Esophagus (tissue), 2 donors: Measurements from ENCODE around the gene KCNRG. TPM values are rescaled to one million over a fixed set of nuclear protein-coding genes. Genes with fewer than 3 reads are reported as not detected.
"Not testable (repeated sequence)": the region's sequence is repeated elsewhere in the genome, so short reads cannot be mapped to it uniquely, and the experiment has no call there.

ENCODE experiments used
- H3K27ac ChIP-seq, 2 donors: one replicate each; pipeline ENCODE4 v1.5.1; 2013; ENCODE audit warnings: low read depth in 2 of 2, mild to moderate bottlenecking in 2 of 2, inconsistent platforms in 1 of 2, low read length in 1 of 2, moderate library complexity in 1 of 2
- H3K27me3 ChIP-seq, 2 donors: one replicate each; pipeline ENCODE4 v1.6.1; 2013; ENCODE audit warnings: low read length in 2 of 2, control low read depth in 1 of 2, mild to moderate bottlenecking in 1 of 2; ENCODE audit not compliant: insufficient read depth in 2 of 2, control insufficient read depth in 1 of 2
- H3K36me3 ChIP-seq, 2 donors: one replicate each; pipeline ENCODE4 v1.6.1; 2013; ENCODE audit warnings: low read length in 1 of 2; ENCODE audit not compliant: control insufficient read depth in 2 of 2, insufficient read depth in 2 of 2
- H3K4me1 ChIP-seq, 2 donors: one replicate each; pipeline ENCODE4 v1.6.1; 2013; ENCODE audit warnings: low read length in 1 of 2; ENCODE audit not compliant: control insufficient read depth in 2 of 2, insufficient read depth in 2 of 2
- H3K4me3 ChIP-seq, 2 donors: one replicate each; pipeline ENCODE4 v1.5.1; 2013; ENCODE audit warnings: low read length in 2 of 2, mild to moderate bottlenecking in 2 of 2, low read depth in 1 of 2, moderate library complexity in 1 of 2
- H3K9me3 ChIP-seq, 2 donors: one replicate each; pipeline ENCODE4 v1.6.1; 2013; ENCODE audit warnings: mild to moderate bottlenecking in 2 of 2, low read depth in 1 of 2, low read length in 1 of 2, moderate library complexity in 1 of 2; ENCODE audit not compliant: control insufficient read depth in 2 of 2, insufficient read depth in 1 of 2
- WGBS, 2 donors: extraction: QIAGEN DNeasy Blood & Tissue Kit; methylation state at CpG; one replicate each; pipeline ENCODE4 v1.1.7; 2013; 5-methylcytosine and 5-hydroxymethylcytosine counted together
- polyA plus RNA-seq, 2 donors: library from polyadenylated mRNA; stranded (reverse); fragments of 200-250 nt; gene quantifications; one replicate each; pipeline ENCODE4 v1.2.3, GENCODE V29; 2013
- donor health status: healthy with polysubstance abuse.
- donor health status: Bipolar disorder and iron deficiency.

The KCNRG gene
- polyA plus RNA-seq, 2 donors, result 0.59 to 0.79 TPM

DNA sequence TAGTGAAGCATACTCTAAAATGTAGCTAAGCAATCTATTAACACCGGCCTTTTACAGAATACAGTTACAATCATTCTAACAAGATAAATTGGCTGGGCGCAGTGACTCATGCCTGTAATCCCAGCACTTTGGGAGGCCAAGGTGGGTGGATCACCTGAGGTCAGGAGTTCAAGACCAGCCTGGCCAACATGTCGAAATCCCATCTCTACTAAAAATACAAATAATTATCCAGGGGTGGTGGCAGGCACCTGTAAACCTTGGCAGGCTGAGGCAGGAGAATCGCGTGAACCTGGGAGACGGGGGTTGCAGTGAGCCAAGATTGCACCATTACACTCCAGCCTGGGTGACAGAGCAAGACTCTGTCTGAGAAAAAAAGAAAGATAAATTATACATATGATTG, 24.6 kb upstream of the KCNRG start:
- H3K4me1 ChIP-seq, H3K27ac ChIP-seq, H3K36me3 ChIP-seq, H3K27me3 ChIP-seq, H3K9me3 ChIP-seq, H3K4me3 ChIP-seq: not testable (repeated sequence)
- WGBS, 2 donors, result 61 to 70% methylated on average over 6 of the region's 6 CpGs

DNA sequence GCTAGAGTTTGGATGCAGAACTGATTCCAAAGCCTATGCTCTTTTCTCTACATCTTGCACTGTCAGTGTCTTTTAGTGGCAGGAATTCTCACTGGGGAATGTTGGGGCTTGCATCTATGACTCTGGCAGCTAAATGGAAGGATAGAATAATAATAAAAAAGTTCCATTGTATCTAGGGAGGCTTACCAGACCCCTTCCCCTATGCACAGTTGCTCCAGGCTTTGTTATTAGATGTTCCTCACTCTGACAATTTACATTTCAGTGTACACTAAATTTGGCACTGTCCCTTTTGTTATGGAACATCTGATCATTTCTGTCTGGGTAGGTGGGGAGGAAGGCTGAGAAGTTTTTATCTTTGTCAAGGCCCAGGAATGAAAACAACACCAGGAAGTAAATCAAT, 22.1 kb upstream of the KCNRG start:
- Histone ChIP-seq H3K9me3 (no peaks in the 10 kb centered on the region), H3K27me3 (no peaks in the 10 kb centered on the region), H3K27ac (no peak overlapping the region), H3K36me3 (no peaks in the 10 kb centered on the region), H3K4me3 (no peak overlapping the region), H3K4me1 (no peaks in the 10 kb centered on the region)

DNA sequence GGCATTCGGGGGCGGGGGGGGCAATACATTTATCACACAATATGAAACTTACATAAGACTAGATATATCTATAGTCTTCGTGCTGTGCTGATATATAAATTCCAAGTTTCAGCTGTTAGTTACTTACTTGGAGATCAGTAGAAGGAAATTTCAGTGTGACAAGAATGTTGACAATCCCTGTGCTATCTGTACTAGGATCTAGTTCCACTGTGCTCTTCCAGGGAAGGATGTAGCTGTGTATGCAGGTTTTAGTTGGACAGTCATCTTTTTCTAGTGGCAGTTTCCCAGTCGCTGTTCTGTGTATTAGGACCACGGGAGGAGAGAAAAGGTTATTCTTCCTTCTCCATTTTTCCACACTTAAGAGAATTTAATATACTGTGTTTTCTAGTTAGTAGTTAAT, 21.6 kb upstream of the KCNRG start:
- Histone ChIP-seq H3K9me3 (no peaks in the 10 kb centered on the region), H3K27ac (no peak overlapping the region), H3K4me1 (no peaks in the 10 kb centered on the region), H3K36me3 (no peaks in the 10 kb centered on the region), H3K4me3 (no peak overlapping the region), H3K27me3 (no peaks in the 10 kb centered on the region)
- 83 to 87% methylated on average over 5 of the region's 5 CpGs for WGBS, 2 donors

DNA sequence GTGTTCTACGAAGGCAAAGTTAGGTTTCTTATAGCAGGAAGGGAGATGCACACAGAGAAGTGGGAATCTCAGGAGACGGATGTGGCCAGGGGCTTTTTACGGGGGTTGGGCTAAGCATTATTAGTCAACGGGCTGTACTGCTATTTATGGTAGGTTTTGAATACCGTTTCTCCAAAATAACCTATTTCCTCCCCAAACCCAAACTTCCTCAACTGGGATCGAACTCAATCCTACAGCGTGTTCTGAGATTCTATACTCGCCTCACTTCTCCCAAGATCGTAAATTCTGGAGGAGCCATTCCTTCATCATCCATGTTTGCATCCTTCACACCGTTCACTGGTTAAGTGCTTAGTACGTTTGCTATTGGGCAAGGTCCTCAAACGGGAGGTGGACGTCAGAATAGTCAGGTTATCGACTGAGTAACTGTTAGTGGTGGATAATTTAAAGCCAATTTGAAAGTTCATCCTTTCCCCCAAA, 19.6 kb upstream of the KCNRG start:
- Histone ChIP-seq H3K27ac (peak overlapping the region; percentile 6 to 98), H3K9me3 (no peaks in the 10 kb centered on the region), H3K36me3 (no peaks in the 10 kb centered on the region), H3K27me3 (no peaks in the 10 kb centered on the region), H3K4me3 (peak overlapping the region; percentile 83 to 85), H3K4me1 (no peaks in the 10 kb centered on the region)
- 42 to 44% methylated on average over 14 of the region's 14 CpGs for WGBS, 2 donors

DNA sequence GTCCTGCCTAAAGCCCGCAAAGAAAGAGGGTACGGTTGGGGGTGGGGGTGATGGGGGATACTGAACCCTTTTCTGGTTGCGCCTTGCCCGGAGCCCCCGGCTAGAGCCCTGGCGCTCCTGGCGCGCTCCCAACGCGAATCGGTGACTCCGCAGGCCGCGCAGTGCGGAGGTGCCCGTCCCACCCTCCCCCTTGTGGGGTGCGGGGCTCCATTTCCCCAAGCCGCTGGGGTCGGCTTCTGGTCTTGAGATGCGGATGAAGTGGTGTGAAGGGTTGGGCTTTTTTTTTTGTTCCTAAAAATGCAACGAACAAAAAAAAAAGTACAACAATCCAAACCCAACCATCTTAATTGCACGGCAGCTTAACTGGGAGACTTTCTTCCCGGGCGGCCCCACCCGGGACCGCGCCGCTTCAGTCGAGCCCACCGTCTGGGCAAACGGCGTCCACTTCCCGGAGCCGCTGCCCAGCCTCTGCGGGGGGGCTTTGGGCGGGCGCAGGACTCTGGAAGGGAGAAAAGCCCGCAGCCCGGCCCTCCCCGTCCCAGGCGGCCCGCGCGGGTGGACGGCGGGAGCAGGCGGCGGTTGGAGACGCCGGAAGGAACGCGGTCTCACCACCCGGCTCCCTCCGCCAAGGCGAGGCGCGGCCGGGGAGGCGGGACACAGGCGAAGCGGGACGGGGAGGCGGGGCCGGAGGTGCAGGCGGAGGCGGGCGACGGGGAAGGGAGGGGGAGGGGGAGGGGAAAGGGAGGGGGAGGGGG, 18.9 kb upstream of the KCNRG start:
- Histone ChIP-seq H3K27me3 (no peaks in the 10 kb centered on the region), H3K27ac (peak overlapping the region; percentile 96 to 98), H3K9me3 (no peaks in the 10 kb centered on the region), H3K4me1 (no peaks in the 10 kb centered on the region), H3K4me3 (peak overlapping the region; percentile 83 to 85), H3K36me3 (no peaks in the 10 kb centered on the region)
- WGBS, 2 donors, result 0 to 1% methylated on average over 40 to 65 of the region's 68 CpGs

DNA sequence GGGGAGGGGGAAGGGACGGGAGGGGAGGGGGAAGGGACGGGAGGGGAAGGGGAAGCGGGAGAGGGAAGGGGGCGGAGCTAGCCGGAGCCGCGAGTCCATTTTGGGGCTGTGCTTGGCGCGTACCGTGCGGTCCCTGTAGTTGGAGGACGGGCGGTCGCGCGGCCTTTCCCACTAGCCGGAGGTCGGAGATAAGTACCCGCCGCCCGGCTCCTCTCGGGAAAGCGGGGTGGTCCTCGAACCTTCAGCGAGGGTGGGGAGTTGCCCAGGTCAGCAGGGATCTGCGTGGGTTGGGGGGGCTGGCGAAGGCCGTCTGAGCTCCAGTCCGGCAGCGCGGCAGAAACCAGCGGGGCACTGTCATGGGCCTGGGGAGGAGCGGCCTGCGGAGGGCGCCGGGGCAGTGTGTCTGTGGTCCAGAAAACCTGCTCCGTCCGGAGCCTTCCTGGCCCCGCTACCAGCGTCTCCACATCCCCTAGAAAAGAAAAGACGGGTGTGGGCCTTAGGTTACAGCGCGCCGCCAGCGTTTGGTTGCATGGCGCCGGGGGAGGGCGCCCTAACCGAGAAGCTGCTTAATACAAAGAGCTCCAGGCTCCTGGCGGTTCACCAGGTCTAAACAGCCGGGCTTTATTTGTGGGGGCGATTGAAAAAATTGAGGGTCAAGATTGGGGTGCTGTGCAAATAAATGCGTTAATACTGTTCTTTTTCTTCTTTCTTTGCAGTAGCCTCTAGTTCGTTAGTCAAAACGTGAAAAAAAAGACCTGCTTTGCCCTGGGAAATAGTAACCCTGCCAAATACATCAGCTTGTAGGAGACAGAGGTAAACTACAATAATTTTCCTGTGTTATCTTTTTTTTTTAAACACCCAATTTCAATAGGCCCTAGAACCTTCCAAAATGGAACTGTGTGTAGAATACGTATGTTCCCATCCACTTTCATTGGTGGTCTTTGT, 18.0 kb upstream of the KCNRG start, which contains the start of gene TRIM13:
Gene TRIM13 (plus strand): TSS at position 92 of the 945 bp plus-strand sequence. CDS start 14,899 bp downstream, outside the sequence.
- 0 to 1% methylated on average over 43 to 54 of the region's 56 CpGs for whole genome bisulfite sequencing, 2 donors
- Histone ChIP-seq H3K9me3 (no peaks in the 10 kb centered on the region), H3K4me1 (no peaks in the 10 kb centered on the region), H3K36me3 (no peaks in the 10 kb centered on the region), H3K27ac (peak within 1 kb of the TSS; percentile 96 to 100), H3K27me3 (no peaks in the 10 kb centered on the region), H3K4me3 (peak within 1 kb of the TSS; percentile 83 to 97)

DNA sequence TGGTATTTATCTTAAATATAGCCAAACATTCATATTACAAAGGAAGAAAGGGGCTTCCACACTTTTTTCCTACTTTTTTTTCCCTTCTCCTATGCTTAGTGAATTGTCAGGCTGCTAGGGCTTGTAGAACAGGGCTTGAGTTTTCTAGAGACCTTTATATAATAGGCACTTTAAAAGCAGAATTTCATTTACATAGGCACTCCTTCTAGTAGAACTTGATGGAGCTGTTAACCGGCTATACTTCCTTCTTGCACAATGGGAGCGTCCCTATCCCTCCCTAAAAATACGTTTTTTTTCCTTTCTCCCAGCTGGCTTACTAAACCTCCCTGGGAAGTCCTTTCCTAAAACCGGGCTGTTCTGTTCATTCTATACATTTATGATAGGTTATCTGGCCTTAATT, 17.3 kb upstream of the KCNRG start:
- WGBS, 2 donors, result 7 to 9% methylated on average over 4 of the region's 4 CpGs
- H3K27ac ChIP-seq, result peak overlapping the region in 1 of 2 donors; percentile 100
- no peaks in the 10 kb centered on the region for H3K27me3 ChIP-seq
- H3K4me1 ChIP-seq, result no peaks in the 10 kb centered on the region
- no peaks in the 10 kb centered on the region for H3K36me3 ChIP-seq
- no peaks in the 10 kb centered on the region for H3K9me3 ChIP-seq
- H3K4me3 ChIP-seq, result peak overlapping the region in 1 of 2 donors; percentile 60

DNA sequence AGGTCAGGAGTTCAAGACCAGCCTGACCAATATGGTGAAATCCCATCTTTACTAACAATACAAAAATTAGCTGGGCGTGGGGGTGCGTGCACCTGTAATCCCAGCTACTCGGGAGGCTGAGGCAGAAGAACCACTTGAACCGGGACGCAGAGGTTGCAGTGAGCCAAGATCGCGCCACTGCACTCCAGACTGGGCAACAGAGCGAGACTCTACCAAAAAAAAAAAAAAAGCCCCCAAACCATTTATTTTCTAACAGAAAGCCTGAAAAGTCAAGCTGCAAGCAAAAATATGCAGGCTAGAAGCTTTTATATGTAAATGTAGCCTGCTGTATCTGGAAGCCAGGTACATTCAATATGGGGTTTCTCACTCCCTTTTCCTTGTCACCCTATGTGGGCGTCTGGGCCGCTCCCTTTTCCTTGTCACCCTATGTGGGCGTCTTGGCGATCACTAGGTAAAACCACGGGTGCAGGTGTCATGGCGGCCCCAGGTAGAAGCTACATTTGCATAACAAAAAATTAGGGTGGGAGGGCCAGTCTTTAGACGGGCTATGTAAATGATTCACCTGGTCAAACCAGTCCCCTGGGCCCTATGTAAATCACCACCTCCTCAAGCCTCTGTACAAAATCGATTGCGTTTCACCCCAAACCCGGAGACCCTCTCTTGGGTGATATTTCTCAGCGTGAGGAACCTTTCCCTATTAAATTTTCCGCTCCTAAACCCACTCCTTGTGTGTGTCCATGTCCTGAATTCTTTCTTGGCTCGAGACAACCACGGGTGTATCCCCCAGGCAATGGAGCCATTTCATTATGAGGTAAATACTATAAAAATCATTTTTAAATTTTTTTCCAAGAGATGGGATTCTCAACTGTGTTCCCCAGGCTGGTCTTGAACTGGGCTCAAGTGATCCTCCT, 16.3 kb upstream of the KCNRG start:
- Histone ChIP-seq H3K36me3 (no peaks in the 10 kb centered on the region), H3K4me3 (peak overlapping the region in 1 of 2 donors; percentile 60), H3K9me3 (no peaks in the 10 kb centered on the region), H3K27ac (peak overlapping the region; percentile 59 to 68), H3K4me1 (no peaks in the 10 kb centered on the region), H3K27me3 (no peaks in the 10 kb centered on the region)
- 76 to 80% methylated on average over 22 of the region's 22 CpGs for WGBS, 2 donors

DNA sequence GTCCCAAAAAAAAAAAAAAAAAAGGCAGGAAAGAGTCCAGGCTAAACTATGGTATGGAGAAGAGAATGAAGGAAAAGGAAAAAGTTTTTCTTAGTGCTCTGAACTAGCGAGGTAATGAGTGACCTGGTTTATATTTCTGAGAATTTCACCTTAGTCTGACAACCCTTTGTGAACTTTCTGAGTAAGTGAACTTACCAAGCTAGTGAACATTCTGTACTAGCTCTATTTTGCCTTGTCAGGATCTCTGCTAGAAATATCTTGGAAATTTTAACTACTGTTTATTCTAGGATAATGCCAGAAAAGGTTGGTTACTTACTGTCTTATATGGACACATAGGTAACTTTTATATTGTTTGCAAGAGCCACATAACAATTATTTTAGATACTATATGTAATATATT, 14.0 kb upstream of the KCNRG start:
- no peak overlapping the region for H3K4me3 ChIP-seq
- no peaks in the 10 kb centered on the region for H3K4me1 ChIP-seq
- H3K27ac ChIP-seq, result no peak overlapping the region
- no peaks in the 10 kb centered on the region for H3K27me3 ChIP-seq
- H3K9me3 ChIP-seq, result no peaks in the 10 kb centered on the region
- H3K36me3 ChIP-seq, result peaks cover 0 to 4% of the 10 kb centered on the region in 2 donors
- WGBS, 2 donors, result 63 to 67% methylated on average over 1 of the region's 1 CpG
